UCSD-AML1 (cell line): Measurements from ENCODE around the gene LYRM1.
"Not testable (repeated sequence)": the region's sequence is repeated elsewhere in the genome, so short reads cannot be mapped to it uniquely, and the experiment has no call there.

Source experiments
- DNase-seq: peaks from one replicate; lab custom pipeline; 2025; ENCODE audit not compliant: unreplicated experiment; lab: John Stamatoyannopoulos, UW

LYRM1 gene

GRCh38 chr16:20901436-20902112 lies 1.0 kb downstream of the LYRM1 start:
- DNase-seq, result peak; percentile 53

GRCh38 chr16:20902426-20902825 lies 1.9 kb downstream of the LYRM1 start:
- DNase-seq, result no peak

GRCh38 chr16:20903116-20903898 lies 2.7 kb downstream of the LYRM1 start:
- DNase-seq, result peak; percentile 20

- no peak for DNase-seq
Observed at GRCh38 chr16:20903899-20904506, 3.4 kb downstream of the LYRM1 start.

GRCh38 chr16:20904507-20905081 lies 4.0 kb downstream of the LYRM1 start:
- DNase-seq, result peak; percentile 48

GRCh38 chr16:20905576-20905975 lies 5.0 kb downstream of the LYRM1 start:
- no peak for DNase-seq

GRCh38 chr16:20906341-20907255 lies 6.0 kb downstream of the LYRM1 start:
- DNase-seq, result no peak

- DNase-seq, result no peak
Observed at GRCh38 chr16:20910781-20911321, 10.3 kb downstream of the LYRM1 start.

GRCh38 chr16:20911361-20911760 lies 10.8 kb downstream of the LYRM1 start:
- no peak for DNase-seq

GRCh38 chr16:20916289-20916688 lies 15.7 kb downstream of the LYRM1 start:
- no peak for DNase-seq

- no peak for DNase-seq
Observed at GRCh38 chr16:20916942-20917341, 16.4 kb downstream of the LYRM1 start.

- DNase-seq, result no peak
Observed at GRCh38 chr16:20918486-20919239, 18.1 kb downstream of the LYRM1 start.

GRCh38 chr16:20920091-20920490 lies 19.5 kb downstream of the LYRM1 start:
- DNase-seq, result no peak

GRCh38 chr16:20920799-20921198 lies 20.2 kb downstream of the LYRM1 start:
- DNase-seq, result no peak

GRCh38 chr16:20923876-20924275 lies 23.3 kb downstream of the LYRM1 start:
- no peak for DNase-seq

- no peak for DNase-seq
Observed at GRCh38 chr16:20925751-20926150, 25.2 kb downstream of the LYRM1 start.

- DNase-seq, result no peak
Observed at GRCh38 chr16:20928774-20929411, 28.3 kb downstream of the LYRM1 start.

GRCh38 chr16:20929676-20930364 lies 29.2 kb downstream of the LYRM1 start:
- not testable (repeated sequence) for DNase-seq

GRCh38 chr16:20930365-20930690 lies 29.8 kb downstream of the LYRM1 start:
- no peak for DNase-seq
